WTC11 (cell line): ENCODE data around the gene CSF1.

Experiments
- ELF4 ChIP-seq: sonication (generic); formaldehyde crosslinking; IDR thresholded peaks from 2 replicates; pipeline ENCODE4 v1.8.1; 2022; ENCODE audit warnings: low read depth, mild to moderate bottlenecking, moderate library complexity, missing genetic modification reagents
- NFYB ChIP-seq: sonication (generic); formaldehyde crosslinking; conservative IDR thresholded peaks from 2 replicates; pipeline ENCODE4 v1.8.0; 2022; ENCODE audit warnings: low read depth, missing genetic modification reagents
- NR3C1 ChIP-seq: sonication (generic); formaldehyde crosslinking; conservative IDR thresholded peaks from 2 replicates; pipeline ENCODE4 v1.8.1; 2023; ENCODE audit warnings: low read depth, mild to moderate bottlenecking, missing genetic modification reagents
- STAT6 ChIP-seq: sonication (generic); formaldehyde crosslinking; conservative IDR thresholded peaks from 2 replicates; pipeline ENCODE4 v1.8.1; 2023; ENCODE audit warnings: mild to moderate bottlenecking, low read depth, missing genetic modification reagents, moderate library complexity
- TEAD1 ChIP-seq: sonication (generic); formaldehyde crosslinking; IDR thresholded peaks from 2 replicates; pipeline ENCODE4 v1.8.0; 2022; ENCODE audit warnings: mild to moderate bottlenecking, missing genetic modification reagents
- USF2 ChIP-seq: sonication (generic); formaldehyde crosslinking; IDR thresholded peaks from 2 replicates; pipeline ENCODE4 v1.8.1; 2023; ENCODE audit warnings: mild to moderate bottlenecking, missing genetic modification reagents, moderate library complexity
- ZNF263 ChIP-seq: sonication (generic); formaldehyde crosslinking; IDR thresholded peaks from 2 replicates; pipeline ENCODE4 v1.8.1; 2022; ENCODE audit warnings: low read depth, mild to moderate bottlenecking, moderate library complexity, missing genetic modification reagents
- ZNF512 ChIP-seq: sonication (generic); formaldehyde crosslinking; IDR thresholded peaks from 2 replicates; pipeline ENCODE4 v1.8.1; 2022; ENCODE audit warnings: missing genetic modification reagents, borderline replicate concordance
- TF ChIP-seq, protein P1 (sequence below): fragments of 200-600 bp; IDR thresholded peaks from 2 replicates; pipeline ENCODE4 v1.8.0; 2022; ENCODE audit warnings: antibody characterized with exemption
- TF ChIP-seq, protein P2 (sequence below): sonication (generic); formaldehyde crosslinking; IDR thresholded peaks from 2 replicates; pipeline ENCODE4 v1.8.0; 2022; ENCODE audit warnings: mild to moderate bottlenecking, missing genetic modification reagents
- TF ChIP-seq, protein P3 (sequence below): sonication (generic); formaldehyde crosslinking; IDR thresholded peaks from 2 replicates; pipeline ENCODE4 v1.8.0; 2022; ENCODE audit warnings: mild to moderate bottlenecking, missing genetic modification reagents
- TF ChIP-seq, protein P4 (sequence below): sonication (generic); formaldehyde crosslinking; IDR thresholded peaks from 2 replicates; pipeline ENCODE4 v1.8.1; 2022; ENCODE audit warnings: low read depth, missing genetic modification reagents, borderline replicate concordance

- TF ChIP-seq, protein P1, sequence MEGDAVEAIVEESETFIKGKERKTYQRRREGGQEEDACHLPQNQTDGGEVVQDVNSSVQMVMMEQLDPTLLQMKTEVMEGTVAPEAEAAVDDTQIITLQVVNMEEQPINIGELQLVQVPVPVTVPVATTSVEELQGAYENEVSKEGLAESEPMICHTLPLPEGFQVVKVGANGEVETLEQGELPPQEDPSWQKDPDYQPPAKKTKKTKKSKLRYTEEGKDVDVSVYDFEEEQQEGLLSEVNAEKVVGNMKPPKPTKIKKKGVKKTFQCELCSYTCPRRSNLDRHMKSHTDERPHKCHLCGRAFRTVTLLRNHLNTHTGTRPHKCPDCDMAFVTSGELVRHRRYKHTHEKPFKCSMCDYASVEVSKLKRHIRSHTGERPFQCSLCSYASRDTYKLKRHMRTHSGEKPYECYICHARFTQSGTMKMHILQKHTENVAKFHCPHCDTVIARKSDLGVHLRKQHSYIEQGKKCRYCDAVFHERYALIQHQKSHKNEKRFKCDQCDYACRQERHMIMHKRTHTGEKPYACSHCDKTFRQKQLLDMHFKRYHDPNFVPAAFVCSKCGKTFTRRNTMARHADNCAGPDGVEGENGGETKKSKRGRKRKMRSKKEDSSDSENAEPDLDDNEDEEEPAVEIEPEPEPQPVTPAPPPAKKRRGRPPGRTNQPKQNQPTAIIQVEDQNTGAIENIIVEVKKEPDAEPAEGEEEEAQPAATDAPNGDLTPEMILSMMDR: no peak
- TF ChIP-seq NFYB (CRISPR knock-in tag): no peak
- TF ChIP-seq ZNF263: no peak
- no peak for TF ChIP-seq TEAD1 (CRISPR knock-in tag)
- TF ChIP-seq, protein P2, sequence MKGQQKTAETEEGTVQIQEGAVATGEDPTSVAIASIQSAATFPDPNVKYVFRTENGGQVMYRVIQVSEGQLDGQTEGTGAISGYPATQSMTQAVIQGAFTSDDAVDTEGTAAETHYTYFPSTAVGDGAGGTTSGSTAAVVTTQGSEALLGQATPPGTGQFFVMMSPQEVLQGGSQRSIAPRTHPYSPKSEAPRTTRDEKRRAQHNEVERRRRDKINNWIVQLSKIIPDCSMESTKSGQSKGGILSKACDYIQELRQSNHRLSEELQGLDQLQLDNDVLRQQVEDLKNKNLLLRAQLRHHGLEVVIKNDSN (CRISPR knock-in tag): no peak
- TF ChIP-seq ELF4 (CRISPR knock-in tag): no peak
- TF ChIP-seq STAT6: no peak
- TF ChIP-seq, protein P3, sequence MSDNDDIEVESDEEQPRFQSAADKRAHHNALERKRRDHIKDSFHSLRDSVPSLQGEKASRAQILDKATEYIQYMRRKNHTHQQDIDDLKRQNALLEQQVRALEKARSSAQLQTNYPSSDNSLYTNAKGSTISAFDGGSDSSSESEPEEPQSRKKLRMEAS (CRISPR knock-in tag): no peak
- TF ChIP-seq, protein P4, sequence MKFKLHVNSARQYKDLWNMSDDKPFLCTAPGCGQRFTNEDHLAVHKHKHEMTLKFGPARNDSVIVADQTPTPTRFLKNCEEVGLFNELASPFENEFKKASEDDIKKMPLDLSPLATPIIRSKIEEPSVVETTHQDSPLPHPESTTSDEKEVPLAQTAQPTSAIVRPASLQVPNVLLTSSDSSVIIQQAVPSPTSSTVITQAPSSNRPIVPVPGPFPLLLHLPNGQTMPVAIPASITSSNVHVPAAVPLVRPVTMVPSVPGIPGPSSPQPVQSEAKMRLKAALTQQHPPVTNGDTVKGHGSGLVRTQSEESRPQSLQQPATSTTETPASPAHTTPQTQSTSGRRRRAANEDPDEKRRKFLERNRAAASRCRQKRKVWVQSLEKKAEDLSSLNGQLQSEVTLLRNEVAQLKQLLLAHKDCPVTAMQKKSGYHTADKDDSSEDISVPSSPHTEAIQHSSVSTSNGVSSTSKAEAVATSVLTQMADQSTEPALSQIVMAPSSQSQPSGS (CRISPR knock-in tag): no peak
- TF ChIP-seq ZNF512 (CRISPR knock-in tag): no peak
- no peak for TF ChIP-seq USF2 (CRISPR knock-in tag)
- no peak for TF ChIP-seq NR3C1 (CRISPR knock-in tag)
Observed at GRCh38 chr1:109910123-109910962, at the start of gene CSF1.
